ENCODE measurements around the gene TENM3.
"Not testable (repeated sequence)": the region's sequence is repeated elsewhere in the genome, so short reads cannot be mapped to it uniquely, and the experiment has no call there.

The TENM3 gene

GRCh38 chr4:182243204-182243603 lies at the start of gene TENM3:
TSS of gene TENM3 (plus strand) at chr4:182243402. CDS start at chr4:182324021, 80,619 bp downstream.
- not testable (repeated sequence) for DNase-seq

- DNase-seq: no peak
Observed at GRCh38 chr4:182194091-182194824, 48.9 kb upstream of the TENM3 start.

GRCh38 chr4:182197611-182198010 lies 45.6 kb upstream of the TENM3 start:
- no peak for DNase-seq

- no peak for DNase-seq
Observed at GRCh38 chr4:182201871-182202270, 41.3 kb upstream of the TENM3 start.

GRCh38 chr4:182202650-182203049 lies 40.6 kb upstream of the TENM3 start:
- no peak for DNase-seq

- no peak for DNase-seq
Observed at GRCh38 chr4:182203872-182204411, 39.3 kb upstream of the TENM3 start.

- DNase-seq: no peak
Observed at GRCh38 chr4:182205306-182205705, 37.9 kb upstream of the TENM3 start.

- DNase-seq: no peak
Observed at GRCh38 chr4:182206266-182206665, 36.9 kb upstream of the TENM3 start.

- no peak for DNase-seq
Observed at GRCh38 chr4:182206916-182207315, 36.3 kb upstream of the TENM3 start.

- DNase-seq: no peak
Observed at GRCh38 chr4:182207830-182208396, 35.3 kb upstream of the TENM3 start.

GRCh38 chr4:182208526-182209050 lies 34.6 kb upstream of the TENM3 start:
- no peak for DNase-seq

- no peak for DNase-seq
Observed at GRCh38 chr4:182212211-182212761, 30.9 kb upstream of the TENM3 start.

- no peak for DNase-seq
Observed at GRCh38 chr4:182213004-182213403, 30.2 kb upstream of the TENM3 start.

- DNase-seq: no peak
Observed at GRCh38 chr4:182215148-182215547, 28.1 kb upstream of the TENM3 start.

- no peak for DNase-seq
Observed at GRCh38 chr4:182216005-182216404, 27.2 kb upstream of the TENM3 start.

GRCh38 chr4:182219411-182220056 lies 23.7 kb upstream of the TENM3 start:
- no peak for DNase-seq

- no peak for DNase-seq
Observed at GRCh38 chr4:182221987-182222386, 21.2 kb upstream of the TENM3 start.

GRCh38 chr4:182222766-182223165 lies 20.4 kb upstream of the TENM3 start:
- no peak for DNase-seq

- no peak for DNase-seq
Observed at GRCh38 chr4:182223708-182224107, 19.5 kb upstream of the TENM3 start.

- no peak for DNase-seq
Observed at GRCh38 chr4:182224192-182224850, 18.9 kb upstream of the TENM3 start.

GRCh38 chr4:182225257-182225852 lies 17.8 kb upstream of the TENM3 start:
- no peak for DNase-seq

GRCh38 chr4:182227611-182228010 lies 15.6 kb upstream of the TENM3 start:
- no peak for DNase-seq

Data from NCI-H82 (cell line).